Uterus (tissue), 2 donors: ENCODE results near the gene KLF15.

Experiments used
- CTCF ChIP-seq, 4 experiments: fragments of 200-600 bp in 2 of 4; fragments of 450-650 bp in 2 of 4; sonication (generic) in 2 of 4; IDR thresholded peaks; one replicate each; pipeline ENCODE4 v1.5.1; 2016 to 2019; ENCODE audit warnings: antibody characterized with exemption in 4 of 4, mild to moderate bottlenecking in 2 of 4, moderate library complexity in 1 of 4
- POLR2A ChIP-seq, 2 donors: fragments of 450-650 bp; IDR thresholded peaks; one replicate each; pipeline ENCODE4 v1.6.1; 2016; ENCODE audit warnings: antibody characterized with exemption in 2 of 2, mild to moderate bottlenecking in 1 of 2, moderate library complexity in 1 of 2

DNA sequence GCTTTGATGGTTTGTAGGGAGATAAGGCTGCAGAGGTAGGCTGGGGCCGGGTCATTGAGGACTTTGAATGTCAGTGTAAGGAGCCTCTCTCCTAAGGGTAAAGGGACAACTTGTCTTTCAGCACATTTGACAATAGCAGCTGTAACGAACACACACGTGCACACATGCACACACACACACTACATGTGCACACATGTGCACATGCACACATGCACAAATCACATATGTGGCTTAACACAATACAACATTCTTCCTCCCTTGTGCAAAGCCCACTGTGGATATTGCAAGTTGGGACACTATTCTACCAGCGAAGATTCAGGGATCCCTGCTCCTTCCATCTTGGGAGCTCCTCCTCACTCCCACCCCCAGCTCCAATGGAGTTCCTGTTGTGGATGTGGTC, 36.4 kb upstream of the KLF15 start:
- no peak for TF ChIP-seq CTCF (IDR thresholded peaks at IDR 0.05)
- TF ChIP-seq POLR2A (IDR thresholded peaks at IDR 0.05), result no peak
